GM04503 (cell line): ENCODE measurements around the gene PTOV1.

Experiments
- DNase-seq: peaks from one replicate; pipeline ENCODE4 v3.0.0-alpha.2; 2012; ENCODE audit warnings: low read depth

PTOV1 gene

GRCh38 chr19:49844138-49845095 is 6.5 kb upstream of the PTOV1 start:
- DNase-seq, result no peak

- DNase-seq, result no peak
These were observed 5.5 kb upstream of the PTOV1 start for GRCh38 chr19:49845414-49845813.

DNA sequence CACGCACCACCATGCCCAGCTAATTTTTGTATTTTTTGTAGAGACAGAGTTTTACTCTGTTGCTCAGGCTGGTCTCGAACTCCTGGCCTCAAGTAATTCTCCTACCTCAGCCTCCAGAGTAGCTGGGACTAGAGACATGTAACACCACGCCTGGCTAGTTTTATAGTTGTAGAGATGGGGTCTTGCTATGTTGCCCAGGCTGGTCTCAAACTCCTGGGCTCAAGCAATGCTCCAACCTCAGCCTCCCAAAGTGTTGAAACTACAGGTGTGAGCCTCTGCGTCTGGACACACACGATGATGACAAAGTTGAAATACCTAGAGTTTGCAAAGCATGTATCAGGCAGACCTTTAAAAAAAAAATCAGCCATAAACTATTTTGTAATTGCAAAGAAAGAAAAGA is 4.6 kb upstream of the PTOV1 start:
- DNase-seq, result no peak

GRCh38 chr19:49847731-49848696 is 2.9 kb upstream of the PTOV1 start:
- DNase-seq, result peak; percentile 64

DNA sequence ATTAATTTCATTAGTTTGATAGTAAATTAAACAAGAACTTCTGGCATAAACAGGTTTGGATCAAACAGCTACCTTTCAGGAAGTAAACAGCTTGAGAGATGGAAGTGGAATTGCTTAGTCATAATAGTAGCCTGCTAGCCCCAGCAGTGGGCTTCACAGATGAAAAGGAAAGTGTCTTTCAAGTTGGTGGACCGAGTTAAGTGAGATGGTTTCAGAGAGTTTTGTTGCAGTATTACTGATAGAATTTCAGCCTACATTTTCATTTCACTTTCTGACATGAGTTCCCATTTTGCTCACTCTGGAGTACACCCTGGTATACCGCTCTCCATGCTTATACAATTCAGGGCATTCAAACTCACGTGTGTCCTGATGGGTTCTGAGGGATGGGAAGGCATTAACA is 2.0 kb upstream of the PTOV1 start:
- DNase-seq, result no peak

DNA sequence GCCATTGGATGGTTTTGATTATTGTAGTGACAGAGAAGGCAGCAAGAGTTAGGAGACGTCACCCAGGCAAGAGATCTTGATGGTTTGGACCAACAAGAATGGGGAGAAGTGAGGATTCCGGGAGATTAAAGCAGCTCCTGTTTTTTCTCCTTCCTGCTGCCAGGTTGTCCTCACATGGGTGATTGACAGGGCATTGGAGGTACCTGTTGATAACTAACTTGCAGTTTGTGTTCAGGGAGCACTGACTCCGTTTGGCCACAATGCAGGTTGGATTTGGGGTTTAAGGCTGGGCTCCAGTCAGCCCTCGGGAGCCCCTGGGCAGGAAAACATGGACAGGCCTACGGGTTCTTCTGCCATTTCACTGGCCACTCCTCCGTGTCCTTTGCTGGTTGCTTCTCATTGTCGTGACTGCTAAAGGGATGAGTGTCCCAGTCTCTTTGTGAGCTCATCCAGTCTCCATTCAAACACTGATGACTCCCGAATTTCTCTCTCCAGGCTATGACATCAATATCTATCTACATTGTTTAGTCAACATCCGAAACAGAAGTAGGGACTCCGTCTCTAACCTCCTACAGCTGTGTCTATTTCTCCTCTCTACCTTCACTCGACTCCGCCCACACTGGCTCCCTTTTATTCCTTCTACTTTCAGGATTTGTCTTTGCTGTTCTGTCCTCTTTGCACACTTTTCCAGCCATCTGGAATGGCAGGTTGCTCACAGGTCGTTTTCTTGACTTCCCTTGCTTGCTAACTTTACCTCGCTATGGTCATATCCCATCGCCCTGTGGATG is 1.3 kb upstream of the PTOV1 start:
- no peak for DNase-seq

DNA sequence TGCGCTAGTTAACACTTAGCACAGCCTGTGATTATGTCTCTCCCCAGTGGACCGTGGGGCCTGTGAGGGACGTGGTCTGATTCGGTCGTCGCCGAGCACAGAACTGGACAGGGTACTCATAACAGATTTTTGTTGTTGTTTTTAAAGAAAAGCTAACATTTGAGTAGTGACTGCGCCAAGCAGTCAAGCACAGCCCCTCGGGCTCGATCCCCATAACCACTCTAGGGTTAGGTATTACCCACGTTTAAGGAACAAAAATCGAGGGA is 805 bp upstream of the PTOV1 start:
- DNase-seq, result no peak

DNA sequence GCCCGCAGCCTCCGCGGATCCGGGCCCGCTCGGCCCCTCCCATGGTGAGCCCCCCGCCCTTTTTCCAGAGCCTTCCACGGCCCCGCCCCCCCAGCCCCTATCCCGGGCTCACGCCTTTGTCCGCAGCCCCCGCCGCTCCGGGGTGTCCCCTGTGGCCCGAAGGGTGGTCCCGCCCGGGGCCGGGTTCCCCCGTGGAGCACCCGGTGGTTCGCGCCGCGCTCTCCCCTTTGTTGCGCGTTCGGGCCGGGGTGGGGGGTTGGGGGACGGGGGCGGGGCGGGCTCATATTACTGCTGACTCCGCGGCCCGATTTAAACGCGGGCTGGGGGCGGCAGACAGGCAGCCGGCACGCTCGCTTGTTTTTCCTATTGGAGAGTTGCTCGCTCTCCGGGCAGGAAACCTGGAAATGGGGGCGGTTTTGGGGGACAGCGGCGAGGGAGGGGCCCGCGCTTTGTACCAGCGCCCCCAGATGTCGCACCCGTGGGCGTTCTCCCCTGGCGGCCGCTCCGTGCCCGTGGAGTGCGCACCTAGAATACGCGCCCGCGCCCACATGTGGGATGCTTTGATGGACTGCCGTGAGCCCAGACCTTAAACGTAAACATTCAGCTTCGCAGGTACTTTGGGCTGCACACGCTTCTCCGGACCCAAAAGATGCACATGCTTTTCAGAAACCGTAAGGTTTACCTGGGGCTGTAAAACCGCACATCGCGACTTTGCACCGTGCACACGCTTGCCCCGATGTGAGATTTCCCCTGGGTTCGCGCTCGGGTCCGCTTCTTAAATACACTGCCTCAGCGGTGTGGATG is 699 bp downstream of the PTOV1 start:
- DNase-seq, result no peak

GRCh38 chr19:49852631-49853126 is 1.7 kb downstream of the PTOV1 start:
- DNase-seq, result no peak

DNA sequence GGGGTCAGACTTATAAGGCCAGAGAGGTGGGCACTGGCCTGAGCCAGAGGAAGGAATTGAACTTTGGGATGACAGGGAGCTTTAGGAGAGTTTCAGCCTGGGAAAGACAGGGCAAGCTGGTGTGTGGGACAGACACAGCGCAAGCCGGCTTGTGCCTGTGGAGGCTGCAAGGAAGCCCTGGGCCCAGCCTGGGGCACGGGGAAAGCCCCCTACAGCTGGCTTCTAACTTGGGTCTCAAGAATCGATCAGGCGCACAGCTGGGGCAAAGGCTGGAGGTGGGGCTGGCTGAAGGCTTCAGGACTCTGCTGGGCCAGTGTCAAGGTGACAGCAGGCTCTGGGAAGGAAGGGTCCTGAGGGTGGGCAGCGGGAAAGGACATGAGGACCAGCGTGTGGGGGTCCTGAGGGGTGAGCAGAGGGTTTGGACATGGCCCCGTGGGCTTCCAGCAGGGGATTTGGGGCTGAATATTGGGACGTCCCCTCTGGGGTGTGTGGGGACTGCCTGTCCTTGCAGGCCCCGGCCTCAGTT is 3.0 kb downstream of the PTOV1 start:
- no peak for DNase-seq

- no peak for DNase-seq
These were observed 3.7 kb downstream of the PTOV1 start for GRCh38 chr19:49854378-49855263.

DNA sequence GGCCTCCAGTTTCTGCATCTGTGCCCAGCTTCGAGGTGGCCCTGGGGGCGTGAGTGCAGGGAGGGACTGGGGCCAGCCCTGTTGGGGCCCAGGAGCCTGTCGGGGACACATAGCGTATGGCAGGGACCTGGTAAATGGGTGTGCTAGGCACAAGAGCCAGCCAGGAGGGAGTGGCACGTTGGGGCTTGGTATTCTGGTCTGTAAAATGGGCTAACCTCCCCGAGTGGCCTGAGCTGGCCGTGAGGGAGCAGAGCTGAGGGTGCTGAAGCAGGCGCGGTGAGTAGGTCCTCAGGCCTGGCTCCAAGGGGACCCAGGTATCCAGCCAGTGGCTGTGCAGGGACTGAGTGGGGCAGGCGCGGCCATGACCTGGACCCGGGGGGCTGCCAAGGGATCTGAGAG is 4.3 kb downstream of the PTOV1 start:
- DNase-seq, result no peak

DNA sequence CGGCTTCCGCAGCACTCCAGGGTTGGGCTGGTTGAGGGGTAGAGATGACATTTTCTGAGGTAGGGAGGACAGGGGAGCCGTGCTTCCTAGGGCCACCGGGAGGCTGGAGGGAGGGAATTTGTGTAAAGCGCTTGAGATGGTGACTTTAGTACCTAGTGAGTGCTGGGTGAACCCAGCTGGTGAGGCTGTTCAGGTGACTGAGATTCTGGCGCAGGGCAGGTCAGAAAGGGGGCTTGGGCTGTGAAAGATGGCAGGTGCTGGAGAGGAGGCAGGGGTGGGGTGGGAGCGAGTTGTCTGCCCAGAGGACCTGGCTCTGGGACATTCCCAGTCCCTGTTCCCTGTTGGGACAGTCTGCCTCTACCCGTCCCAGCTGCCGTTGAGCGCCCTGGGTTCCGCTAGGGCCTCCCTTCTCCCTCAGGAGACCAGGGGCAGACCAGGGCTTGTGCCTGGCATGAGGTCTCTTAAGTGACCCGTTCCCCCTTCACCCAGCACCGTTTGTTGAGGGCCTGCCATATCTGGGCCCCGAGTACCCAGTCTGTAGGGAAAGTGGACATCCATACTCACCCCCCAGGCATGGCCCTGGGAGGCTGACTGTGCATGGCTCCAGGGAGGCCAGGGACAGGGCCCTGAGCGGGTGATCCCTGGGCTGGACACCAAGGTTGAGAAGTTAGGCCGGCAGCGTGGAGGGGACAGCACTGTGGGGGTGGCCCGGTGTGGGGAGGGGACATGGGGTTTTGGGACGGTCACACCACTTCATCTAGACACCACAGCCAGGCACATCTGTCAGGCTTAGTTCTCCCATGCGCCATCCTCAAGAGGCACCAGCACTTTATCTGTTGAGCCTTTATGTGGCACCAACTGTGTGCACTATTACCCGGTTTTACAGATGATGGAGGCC is 5.0 kb downstream of the PTOV1 start:
- DNase-seq, result no peak

DNA sequence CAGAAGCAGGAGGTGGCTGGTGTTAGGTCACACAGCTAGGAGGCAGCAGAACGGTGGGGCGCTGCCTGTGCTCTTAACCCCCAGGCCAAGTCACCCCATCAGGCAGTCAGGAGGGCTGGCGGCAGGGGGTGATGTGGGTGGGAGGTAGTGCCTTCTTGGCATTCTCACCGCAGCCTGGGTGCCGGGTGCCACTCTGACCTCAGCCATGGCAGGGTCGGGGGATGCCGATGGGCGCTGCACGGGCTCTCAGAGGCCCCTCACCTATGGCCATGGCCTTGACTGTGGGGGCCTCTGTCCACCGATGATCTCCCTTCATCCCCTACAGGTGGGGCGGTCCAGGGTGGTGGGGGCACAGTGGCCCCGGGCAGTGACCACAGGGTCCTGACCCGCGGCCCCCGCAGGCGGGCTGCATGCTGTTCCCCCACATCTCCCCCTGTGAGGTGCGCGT is 5.6 kb downstream of the PTOV1 start:
- DNase-seq, result no peak

GRCh38 chr19:49857061-49857837 is 6.3 kb downstream of the PTOV1 start:
- DNase-seq, result no peak

- no peak for DNase-seq
These were observed 6.8 kb downstream of the PTOV1 start for GRCh38 chr19:49857838-49858087.

GRCh38 chr19:49858088-49858985 is 7.4 kb downstream of the PTOV1 start:
- no peak for DNase-seq
